NOMO-1 treated with DMSO at 0.1 percent for 48 hours (cell line): ENCODE results near the gene PSMD13.
A peak's percentile ranks its signal among the peaks of the same experiment; 100 is the strongest.

ENCODE experiments used
- DNase-seq: peaks from one replicate; lab custom pipeline; 2025; ENCODE audit not compliant: unreplicated experiment; lab: John Stamatoyannopoulos, UW

PSMD13 gene

DNA sequence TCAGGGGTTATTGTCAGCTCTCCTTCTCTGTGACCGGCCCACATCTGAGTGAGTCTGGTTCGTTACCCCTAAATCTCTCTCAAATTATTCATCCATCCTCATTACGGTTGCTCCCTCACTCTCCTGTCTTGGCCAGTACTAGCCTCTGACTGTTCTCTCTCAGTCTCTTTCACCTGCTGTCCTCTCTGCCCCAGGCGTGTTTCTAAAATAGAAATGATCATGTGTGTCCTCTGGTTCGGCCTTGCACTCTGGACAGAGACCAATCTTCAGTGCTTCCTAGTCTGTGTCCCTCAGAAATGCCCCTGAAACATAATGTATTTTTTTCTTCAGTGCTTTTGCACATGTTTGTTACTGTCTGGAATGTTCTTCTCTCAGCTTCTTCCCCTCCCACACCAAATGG is 4.9 kb downstream of the PSMD13 start:
- DNase-seq: no peak

DNA sequence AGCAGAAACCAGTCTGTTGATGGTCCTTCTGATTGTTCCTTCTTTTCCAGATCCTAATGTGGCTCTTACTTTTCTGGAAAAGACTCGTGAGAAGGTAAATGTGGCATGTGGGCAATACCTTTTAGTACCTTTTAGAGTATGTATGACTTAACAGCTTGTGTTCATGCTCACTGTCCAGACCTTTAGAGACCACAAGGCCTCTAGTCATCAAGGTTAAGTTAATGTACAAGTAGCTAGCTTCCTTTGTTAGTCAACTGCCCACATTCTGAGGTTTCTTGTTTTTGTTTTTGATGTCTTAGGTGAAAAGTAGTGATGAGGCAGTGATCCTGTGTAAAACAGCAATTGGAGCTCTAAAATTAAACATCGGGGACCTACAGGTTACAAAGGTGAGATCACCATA is 7.6 kb downstream of the PSMD13 start:
- no peak for DNase-seq

DNA sequence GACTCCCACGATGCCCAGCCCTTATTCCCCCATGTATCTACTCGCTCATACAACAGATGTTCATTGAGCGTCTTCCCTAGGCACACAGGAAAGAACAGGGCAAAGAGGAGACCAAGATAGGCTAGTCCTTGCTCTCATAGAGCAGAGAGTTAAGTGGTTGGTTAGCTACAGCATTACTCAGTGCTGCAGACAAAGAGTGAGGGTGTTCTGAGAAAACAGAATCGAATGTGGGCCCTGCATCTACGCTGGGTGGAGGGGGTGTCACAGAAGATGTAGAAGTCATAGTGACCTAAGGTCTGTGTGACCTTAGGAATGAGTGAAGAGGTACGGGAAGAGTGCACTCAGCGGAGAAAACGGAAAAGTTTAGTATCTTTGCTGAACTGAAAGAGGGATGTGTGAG is 12.3 kb downstream of the PSMD13 start:
- no peak for DNase-seq

DNA sequence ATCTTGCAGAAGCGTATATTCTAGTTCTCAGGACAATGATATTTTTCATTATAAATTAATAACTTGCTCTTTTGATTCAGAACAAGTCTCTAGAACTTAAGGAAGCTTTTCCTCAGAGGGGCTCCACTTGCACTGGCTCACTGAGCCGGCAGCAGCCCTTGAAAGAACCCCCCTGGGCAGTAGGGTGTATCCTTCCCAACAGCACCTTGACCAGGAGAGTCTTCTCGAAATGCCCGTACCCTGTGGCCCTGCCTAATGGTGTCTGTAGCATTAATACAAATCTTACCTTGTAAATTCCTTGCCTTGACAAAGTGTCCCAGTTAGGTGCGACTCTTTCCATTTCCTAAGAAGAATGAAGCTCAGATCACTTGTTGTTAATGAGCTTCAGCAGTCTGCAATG is 13.5 kb downstream of the PSMD13 start:
- no peak for DNase-seq

DNA sequence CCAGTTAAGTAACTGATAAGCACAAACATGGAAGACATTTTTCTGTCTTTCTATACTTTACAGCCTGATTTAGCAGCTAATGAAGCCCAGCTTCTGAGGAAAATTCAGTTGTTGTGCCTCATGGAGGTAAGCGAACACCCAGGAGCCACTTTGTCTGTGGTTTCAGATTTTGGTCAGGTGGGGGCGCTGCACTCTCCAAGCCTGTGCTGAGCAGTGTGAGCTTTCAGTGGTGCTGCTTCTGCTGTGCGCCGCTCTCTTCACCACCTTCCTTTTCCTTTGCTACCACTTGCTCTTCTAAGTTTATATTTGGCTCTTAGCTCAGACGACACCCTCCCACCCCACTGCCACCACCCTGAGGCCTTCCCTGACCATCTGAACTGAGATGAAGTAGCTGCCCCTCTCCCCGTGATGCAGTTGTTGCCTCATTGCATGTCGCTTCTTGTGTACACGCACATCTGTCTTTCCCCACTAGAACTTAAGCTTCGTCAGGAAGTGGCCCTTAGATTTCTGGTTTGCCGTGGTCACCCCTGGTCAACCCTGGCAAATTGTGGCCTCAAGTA is 14.0 kb downstream of the PSMD13 start:
- DNase-seq: peak; percentile 38

DNA sequence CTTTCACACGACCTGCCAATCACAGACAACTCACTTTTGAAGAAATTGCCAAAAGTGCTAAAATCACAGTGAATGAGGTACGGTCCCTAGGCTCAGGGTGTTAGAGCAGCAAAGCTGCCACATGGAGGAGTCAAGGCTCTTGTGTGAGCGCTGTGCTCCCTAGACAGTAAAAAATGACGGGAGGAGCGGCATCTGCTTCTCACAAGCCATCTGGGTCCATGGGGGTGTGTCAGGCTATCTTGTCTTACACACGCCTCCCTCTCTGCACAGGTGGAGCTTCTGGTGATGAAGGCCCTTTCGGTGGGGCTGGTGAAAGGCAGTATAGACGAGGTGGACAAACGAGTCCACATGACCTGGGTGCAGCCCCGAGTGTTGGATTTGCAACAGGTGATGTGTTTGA is 14.8 kb downstream of the PSMD13 start:
- DNase-seq: no peak

DNA sequence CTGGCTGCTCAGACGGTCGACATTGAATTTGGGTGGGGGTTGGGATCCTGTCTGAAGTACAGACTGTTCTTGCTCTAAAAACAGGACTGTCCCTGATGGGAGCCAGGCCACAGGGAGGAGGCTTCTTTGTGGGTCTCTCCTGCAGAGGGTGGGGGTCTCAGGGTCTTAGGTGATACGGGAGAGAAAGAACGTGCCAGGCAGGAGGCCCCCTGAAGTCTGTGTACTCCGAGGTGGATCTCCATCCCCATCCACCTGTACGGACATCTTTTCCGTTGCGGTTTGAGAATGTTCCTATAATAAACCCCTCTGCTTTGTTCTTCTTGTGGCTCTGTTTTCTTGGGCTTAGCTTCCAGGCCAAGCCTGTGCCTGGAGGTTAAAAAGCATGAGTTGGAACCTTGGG is 15.9 kb downstream of the PSMD13 start:
- DNase-seq: no peak

DNA sequence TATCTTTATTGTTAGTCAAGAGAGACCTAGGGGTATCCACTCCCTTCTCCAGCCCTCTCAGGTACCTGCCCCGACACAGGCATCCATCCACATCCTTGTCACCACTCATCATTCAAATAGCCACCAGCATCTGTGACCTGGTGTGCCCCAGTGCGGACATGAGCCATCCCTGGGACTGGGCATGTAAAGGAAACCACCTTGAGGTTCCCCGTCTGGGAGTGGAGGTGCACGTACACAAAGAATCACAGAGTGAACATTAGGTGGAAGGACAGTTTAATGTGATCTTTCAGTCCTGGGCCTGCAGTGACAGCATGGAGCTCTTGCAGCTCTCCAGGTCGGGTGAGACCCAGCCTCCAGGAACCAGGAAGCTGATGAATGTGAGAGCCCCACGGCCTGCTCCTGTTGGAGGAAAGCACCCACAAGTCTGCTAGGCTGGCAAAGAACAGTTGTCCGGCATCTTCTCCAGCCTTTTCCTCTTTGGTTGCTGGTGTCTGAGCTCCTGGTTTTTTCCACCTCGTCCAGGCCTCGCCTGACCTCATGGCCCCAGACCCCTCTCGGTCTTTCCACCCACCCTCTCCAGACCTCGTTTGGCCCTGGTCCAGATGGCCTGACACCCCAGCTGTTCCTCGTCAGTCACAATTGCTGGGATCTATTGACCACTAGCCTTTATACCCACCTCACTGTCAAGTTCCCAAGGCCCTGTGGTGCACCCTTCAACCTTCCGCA is 16.5 kb downstream of the PSMD13 start:
- DNase-seq: no peak

DNA sequence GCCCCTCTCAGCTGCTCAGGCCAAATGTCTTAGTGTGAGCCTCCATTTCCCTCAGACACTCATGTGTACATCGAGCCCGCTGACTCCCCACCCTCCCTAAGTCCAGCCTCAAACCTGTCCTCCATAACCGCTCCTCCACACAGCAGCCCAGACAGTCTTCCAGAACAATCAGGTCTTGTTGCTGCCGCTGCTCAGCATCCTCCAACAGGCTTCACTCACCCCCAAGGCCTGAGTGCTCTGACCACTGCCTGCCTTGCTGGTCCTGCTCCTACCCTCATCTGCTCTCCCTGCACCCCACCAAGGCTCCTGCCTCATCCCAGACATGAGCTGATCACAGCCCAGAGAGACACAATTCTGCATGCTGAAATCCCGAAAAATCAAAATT is 17.1 kb downstream of the PSMD13 start:
- no peak for DNase-seq

DNA sequence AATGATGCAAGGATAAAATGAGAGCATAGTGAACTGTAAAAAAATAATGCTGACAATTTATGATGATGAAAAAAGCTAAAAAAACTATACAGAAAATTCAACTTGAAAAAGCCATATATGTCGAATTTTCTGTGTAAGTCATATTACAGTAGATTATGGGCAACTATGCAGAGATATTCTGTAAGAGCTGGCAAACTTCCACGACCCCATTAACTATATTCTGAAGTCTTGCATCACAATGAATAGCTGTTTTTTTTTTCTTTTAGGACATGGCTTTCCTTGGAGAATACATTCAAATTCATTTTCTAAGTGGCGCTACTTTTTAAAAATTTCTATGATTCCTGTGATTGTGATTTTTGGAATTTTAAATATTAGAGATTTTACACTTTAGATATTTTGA is 18.4 kb downstream of the PSMD13 start:
- peak; percentile 12 for DNase-seq

DNA sequence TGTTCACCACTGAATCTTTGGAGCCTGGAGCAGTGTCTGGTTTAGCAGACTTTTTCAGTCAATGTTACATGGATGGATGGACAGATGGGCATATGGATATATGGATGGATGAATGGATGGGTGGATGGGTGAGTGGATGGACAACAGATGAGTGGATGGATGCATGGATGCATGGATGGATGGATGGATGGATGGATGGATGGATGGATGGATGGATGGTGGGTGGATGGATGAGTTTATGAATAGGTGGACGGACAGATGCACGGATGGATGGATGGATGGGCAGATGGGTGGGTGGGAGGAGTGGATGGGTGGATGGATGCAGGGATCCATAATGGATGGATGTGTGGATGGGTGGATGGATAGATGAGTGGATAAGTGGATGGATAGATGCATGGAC is 19.0 kb downstream of the PSMD13 start:
- no peak for DNase-seq

DNA sequence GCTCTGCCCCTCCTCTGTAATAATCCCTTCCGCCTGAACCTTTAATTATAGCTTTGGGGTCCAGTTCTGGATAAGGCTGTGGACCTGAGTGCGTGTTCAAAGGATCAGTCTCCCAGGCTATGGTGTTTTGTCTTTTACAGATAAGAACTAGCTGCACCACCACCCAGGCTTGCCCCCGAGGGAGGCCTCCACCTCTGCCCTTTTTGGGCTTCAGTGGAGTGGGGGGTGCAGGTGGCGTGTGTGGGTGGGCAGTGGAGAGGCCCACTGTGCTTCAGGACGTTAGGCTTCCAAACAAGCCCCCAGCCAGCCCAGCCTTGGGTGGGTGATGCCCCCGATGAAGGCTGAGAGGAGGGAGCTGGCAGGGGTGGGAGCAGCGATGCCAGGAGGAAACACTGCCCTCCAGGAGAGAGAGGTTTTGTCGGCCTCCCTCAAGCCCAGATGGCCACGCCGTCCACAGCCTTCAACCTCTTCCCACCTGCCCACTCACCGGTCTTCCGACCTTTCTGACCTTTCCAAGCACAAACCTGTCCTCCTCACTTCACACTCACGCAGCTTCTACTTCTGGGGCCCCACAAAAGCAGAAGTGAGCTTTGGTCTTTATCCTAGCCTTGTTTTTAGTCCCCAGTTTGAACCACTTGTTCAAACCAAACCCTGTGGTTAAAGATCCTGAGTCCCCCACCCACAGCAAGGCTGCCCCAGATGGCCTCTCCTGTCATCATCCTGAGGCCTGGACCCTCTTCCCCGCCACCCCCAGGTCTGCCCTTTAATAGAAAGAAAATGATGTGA is 20.4 kb downstream of the PSMD13 start:
- peak; percentile 59 for DNase-seq

DNA sequence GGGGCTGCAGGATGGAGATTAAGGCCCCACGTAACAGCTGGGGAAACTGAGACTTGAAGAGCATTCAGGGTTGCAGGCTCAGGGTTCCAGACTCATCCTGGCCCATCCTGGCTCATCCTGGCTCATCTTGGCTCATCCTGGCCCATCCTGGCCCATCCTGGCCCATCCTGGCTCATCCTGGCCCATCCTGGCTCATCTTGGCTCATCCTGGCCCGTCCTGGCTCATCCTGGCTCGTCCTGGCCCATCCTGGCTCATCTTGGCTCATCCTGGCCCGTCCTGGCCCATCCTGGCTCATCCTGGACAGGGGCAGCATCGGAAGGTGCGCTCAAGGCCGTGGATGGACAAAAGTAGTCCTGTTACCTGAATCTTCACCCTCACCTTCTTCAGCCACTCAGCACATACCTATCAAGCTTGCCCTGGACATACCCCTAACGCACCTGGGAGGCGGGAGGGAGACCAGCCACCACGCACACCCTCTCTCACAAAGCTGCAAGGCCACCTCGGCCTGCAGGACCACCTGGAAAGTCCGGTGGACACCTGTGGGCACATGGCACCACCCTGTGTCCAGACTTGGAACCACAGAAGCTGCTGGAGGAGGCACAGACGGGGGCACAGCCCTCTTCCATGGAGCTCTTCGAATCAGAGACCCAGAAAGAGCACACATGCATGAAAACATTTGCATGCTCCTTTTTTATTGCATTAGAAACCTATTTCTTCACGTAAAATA is 21.2 kb downstream of the PSMD13 start:
- no peak for DNase-seq

DNA sequence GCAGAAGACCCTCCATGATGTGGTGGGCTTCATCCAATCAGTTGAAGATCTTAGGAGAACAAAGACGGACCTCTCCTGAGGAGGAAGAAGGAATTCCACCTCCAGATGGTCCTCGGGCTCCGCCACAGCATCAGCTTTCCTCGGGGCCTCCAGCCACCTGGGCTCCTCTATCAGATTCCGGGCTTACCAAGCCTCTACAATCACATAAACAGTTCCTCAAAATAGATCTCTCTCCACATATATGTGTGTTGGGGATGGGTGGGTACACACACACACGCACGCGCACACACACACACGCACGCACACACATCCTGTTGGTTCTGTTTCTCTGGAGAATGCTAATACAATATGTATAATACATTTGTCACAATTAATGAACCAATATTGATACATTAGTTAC is 22.6 kb downstream of the PSMD13 start:
- no peak for DNase-seq

DNA sequence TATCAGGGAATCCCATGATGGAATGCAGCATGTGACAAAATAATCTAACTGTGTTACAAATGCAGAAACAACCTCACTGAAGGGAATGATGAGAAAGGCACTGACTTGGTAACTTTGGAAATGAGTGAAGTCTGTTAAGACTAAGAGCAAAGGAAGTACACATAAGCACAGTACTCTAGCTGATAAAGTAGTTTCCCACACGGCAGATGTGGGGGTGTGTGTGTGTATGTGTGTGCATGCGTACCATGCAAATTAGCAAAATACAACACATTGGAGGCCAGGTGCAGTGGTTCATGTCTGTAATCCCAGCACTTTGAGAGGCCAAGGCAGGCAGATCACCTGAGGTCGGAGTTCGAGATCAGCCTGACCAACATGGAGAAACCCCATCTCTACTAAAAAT is 24.8 kb downstream of the PSMD13 start:
- DNase-seq: no peak

DNA sequence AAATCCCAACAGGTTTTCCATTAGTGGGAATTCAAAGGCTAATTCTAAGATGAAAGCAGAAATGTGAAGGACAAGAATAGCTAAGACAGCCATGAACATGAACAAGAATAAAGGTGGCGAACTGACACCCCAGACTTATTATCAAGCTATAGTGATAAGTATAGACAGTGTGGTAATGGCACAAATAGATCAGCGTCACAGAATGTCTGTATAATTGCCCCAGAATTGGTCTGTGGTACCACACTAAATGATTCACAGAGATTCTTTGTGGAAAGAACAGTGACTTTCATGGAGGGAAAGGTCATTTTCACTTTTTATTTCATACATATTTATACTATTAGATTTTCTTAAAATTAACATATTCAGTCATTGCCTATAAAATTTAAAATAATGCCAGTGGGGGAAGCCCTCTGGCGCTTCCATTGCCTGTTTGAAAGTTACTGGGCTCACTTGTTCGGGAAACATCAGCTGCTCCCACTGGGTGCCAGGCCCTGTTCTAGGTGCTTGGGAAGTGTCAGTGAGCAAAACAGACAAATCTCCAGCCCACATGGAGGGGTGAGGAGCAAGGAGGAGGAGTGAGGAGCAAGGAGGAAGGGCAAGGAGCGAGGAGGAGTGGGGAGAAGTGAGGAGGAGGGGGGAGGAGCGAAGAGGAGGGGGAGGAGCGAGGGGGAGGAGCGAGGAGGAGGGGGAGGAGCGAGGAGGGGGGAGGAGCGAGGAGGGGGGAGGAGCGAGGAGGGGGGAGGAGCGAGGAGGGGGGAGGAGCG is 30.1 kb downstream of the PSMD13 start:
- DNase-seq: peak; percentile 27

DNA sequence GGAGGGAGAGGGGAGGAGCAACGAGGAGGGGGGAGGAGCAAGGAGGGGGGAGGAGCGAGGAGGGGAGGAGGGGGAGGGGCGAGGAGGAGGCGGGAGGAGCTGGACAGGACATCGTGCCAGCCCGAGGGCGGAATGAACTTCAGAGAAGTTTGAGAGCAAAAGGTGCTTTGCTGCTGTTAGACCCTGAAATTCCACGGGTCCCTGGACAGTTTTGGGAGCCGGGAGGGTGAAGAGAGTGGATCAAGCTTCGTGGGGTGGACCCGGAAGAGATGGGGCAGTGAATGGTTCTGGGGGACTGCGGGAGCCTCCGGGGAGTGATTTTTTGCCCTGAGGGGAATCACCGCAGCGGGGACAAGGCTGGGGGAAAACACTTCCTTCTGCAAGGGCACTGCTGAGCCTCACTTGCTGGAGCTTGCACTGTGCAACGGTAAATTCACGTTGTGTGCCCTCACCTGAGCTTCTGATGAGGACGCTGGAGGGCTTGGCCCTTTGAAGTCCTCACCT is 30.8 kb downstream of the PSMD13 start:
- DNase-seq: no peak

DNA sequence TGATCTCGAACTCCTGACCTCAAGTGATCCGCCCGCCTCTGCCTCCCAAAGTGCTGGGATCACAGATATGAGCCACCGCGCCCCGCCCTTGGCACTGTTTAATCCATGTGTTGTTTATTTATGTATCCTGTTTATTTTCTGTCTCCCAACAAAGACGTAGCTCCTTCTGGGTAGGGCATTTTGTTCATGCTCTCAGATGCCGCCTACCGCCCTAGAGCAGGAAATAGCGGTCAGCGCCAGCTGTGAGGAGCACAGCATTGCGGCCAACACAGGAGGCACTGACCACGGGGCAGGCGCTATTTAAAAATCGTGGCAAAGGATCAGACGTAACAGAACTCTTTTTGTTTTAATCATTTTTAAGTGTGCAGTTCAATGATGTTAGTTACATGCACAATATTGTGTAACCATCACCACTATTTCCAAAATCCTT is 32.0 kb downstream of the PSMD13 start:
- peak; percentile 91 for DNase-seq

DNA sequence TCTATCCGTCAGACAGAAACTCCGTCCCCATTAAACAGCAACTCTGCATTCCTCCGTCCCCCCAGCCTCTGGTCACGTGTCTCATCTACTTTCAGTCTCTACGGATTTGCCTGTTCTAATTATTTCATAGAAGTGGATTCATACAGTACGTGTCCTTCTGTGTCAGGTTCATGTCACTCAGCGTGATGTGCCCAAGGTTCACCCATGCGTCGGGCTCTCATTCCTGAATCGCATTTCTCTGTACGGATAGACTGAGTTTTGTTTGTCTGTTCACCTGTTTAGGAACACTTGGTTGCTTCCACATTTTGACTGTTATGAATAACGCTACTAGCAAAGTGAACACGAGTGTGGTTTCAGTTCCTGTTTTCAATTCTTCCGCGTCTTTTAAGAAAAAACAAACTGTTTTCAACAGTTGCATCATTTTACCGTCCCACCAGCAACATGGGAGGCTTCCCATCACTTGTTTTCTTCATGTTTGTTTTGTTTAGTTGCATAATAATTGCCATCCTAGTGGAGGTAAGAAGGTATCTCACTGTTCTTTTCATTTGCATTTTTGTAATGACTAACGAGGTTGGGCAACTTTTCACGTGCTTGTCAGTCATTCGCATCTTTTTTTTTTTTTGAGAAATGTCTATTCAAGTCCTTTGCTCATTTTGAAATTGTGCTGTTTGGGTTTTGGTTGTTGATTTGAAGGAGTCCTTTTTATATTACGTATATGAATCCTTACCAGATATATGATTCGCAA is 32.5 kb downstream of the PSMD13 start:
- peak; percentile 95 for DNase-seq
